GM21528 (cell line): ENCODE results near the gene LIN7B.
"Not testable (repeated sequence)": the region's sequence is repeated elsewhere in the genome, so short reads cannot be mapped to it uniquely, and the experiment has no call there.

Experiments used
- ATAC-seq: cut with Tn5 transposase; IDR thresholded peaks from one replicate; pipeline ENCODE4 v1.9.1; 2021; ENCODE audit warnings: mild to moderate bottlenecking, moderate library complexity; ENCODE audit not compliant: unreplicated experiment, low FRiP score

The LIN7B gene

GRCh38 chr19:49118565-49119410 lies 4.6 kb downstream of the LIN7B start, which contains the start of gene C19orf73:
Gene C19orf73, minus strand, starts transcription at chr19:49119143. Its CDS starts 121 bp downstream, at chr19:49119022.
- ATAC-seq: peak; percentile 64

DNA sequence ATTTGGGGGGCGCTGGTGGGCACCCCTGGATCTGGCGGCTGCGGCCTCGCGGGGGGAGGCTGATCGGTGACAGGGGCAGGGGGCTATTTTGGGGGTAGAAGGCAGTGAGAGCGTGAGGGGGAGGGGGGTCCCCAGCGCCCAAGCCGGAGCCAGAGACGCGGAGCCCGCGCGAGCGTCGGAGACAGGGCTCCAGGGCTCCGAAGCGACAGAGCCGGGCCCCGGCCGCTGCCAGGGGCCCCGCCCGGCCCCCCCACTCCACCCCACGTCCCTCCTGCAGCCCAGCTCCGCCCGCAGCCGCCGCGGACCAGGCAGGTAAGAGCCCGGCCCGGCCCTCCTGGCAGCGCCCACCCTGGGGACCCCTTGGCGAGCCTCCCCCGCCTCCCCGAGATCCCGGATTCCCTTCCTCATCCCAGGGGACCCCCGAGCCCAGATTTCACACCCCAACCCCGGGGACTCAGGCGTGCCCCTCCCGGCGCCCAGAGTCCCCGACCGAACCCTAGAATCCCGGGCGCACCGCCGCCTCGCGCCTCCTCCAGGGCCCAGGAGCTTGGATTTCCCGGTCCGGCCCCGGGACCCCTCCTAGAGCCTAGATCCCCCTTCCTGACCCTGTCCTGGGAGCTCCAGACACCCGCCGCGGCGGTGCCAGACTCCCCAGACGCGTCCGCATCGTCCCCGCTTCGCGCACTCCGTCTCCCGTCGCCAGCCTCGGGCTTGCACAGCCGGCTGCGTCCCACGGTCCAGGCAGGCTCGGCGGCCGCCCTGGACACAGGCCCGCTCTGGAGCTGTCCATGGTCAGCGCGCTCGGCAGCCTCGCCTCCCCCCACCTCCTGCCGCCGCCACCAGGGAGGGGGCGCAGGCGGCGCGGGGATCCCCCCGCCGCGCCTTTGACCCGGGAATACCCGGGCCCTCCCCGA lies 5.5 kb downstream of the LIN7B start, which contains the start of gene PPFIA3:
PPFIA3 (plus strand) TSS at position 134 of the 914 bp plus-strand sequence. CDS start 8,330 bp downstream, outside the sequence.
- no peak for ATAC-seq

DNA sequence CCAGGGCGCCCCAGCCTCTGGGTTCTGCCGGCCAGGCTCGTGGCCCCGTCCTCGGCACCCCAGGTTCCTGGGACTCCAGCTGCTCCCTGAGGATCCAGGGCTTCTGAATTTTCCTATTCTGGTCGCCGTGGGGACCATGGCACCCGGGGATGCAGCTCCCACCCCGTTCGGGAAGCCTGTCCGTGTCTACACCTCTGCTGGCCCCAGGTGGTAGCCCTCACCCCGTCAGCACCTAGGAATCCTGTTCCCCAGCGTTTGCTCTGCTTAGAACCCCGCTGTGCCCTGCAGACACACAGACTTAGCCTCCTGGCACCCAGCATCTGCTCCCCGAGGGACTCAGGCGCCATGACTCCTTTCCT lies 6.1 kb downstream of the LIN7B start:
- ATAC-seq: no peak

- no peak for ATAC-seq
Measured at GRCh38 chr19:49120868-49121267, 6.7 kb downstream of the LIN7B start.

- ATAC-seq: not testable (repeated sequence)
Measured at GRCh38 chr19:49121841-49122240, 7.7 kb downstream of the LIN7B start.

GRCh38 chr19:49123285-49123684 lies 9.1 kb downstream of the LIN7B start:
- not testable (repeated sequence) for ATAC-seq

GRCh38 chr19:49125025-49125731 lies 11.0 kb downstream of the LIN7B start:
- ATAC-seq: no peak

DNA sequence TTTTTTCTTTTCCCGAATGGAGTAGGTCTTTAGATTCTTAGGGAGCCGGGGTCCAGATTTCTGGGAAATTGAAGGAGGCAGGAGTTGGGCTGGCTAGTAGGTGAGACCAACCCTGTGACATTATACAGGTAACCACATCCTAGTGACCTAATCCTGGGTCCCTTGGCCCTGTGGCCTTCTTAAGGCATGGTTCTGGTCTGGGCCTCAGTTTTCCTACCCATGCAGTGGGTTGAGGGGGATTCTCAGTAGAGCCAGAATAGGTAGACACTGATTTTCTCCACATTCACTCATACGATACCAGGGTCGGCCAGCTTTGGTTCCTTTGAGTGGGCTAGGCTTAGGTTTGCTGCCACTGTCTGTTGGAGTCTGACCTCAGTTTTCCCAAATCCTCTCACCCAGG lies 12.4 kb downstream of the LIN7B start:
- ATAC-seq: no peak

DNA sequence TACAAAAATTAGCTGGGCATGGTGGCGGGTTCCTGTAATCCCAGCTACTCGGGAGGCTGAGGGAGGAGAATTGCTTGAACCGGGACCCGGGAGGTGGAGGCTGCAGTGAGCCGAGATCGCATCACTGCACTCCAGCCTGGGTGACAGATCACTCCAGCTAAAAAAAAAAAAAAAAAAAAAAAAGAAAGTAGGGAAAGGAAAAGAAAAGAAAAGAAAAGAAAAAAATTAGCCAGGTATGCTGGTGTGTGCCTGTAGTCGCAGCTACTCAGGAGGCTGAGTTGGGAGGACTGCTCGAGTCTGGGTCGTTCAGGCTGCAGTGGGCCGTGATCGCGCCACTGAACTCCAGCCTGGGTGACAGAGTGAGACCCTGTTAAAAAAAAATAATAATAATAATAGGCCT lies 13.1 kb downstream of the LIN7B start:
- ATAC-seq: not testable (repeated sequence)

DNA sequence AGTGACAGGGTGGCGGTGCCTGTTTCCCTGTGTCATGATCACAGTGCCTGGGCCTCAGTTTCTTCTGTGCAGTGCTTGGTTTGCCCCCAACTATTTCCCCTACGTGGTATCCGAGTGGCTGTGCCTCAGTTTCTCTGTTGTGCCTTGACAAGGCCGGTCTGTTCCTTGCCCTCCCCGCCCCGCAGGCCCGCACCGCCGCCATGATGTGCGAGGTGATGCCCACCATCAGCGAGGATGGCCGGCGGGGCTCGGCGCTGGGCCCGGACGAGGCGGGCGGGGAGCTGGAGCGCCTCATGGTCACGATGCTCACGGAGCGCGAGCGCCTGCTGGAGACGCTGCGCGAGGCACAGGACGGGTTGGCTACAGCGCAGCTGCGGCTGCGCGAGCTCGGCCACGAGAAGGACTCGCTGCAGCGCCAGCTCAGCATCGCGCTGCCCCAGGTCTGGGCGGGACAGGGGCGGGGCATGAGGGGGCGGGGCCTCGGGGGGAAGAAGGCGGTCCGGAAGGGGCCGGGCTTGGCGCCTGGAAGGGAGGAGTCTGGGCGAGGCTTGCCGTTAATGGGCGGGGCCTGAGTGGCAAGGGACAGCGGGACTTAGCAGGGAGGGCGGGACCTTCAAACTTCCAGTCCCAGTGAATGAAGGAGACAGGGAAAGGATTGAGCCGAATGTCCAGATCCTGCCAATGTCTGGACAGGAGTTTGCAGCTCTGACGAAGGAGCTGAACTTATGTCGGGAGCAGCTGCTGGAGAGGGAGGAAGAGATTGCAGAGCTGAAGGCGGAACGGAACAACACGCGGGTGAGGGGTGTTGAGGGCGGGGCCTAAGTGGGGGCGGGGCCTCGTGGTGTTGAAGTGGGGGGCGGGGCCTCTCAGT lies 13.7 kb downstream of the LIN7B start:
- ATAC-seq: peak; percentile 64

DNA sequence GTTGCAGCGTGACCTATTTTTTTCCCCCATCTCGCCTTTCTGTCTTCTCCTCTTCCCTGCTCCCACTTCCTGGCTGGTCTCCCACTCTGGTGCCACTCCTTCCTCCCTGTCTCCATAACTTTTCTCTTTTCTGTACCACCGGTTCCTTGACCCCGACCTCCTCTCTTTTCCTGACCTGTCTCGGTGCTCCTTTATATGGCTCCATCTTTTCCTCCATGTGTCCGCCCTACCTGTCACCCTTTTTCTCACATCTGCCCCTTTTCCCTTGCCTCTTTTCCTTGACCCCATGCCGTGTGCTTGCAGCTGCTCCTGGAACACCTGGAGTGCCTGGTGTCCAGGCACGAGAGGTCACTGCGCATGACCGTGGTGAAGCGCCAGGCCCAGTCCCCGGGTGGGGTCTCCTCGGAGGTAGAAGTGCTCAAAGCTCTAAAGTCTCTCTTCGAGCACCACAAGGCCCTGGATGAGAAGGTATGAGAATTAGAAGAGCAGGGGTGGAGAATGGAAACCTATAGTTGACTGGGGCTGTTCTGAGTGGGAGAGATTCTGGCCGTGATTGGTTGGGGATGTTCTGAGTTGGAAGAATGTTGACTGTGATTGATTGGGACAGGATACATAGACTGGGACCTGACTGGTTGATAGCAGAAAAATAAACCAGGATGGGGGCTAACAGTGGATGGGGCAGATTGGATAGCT lies 14.5 kb downstream of the LIN7B start:
- ATAC-seq: no peak

DNA sequence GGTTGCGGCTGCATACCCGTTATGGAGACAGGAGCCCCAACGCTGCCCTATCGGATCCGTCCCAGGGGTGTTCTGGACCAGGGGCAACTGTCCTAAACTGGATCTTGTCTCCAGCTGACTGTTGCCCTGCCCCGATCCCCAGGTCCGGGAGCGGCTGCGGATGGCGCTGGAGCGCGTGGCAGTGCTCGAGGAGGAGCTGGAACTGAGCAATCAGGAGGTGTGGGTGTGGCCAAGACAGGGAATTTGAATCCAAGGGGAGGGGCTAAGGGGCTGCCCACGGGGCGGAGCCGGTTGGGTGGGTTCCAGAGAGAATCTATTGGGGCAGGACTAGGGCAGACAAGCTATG lies 15.0 kb downstream of the LIN7B start:
- ATAC-seq: no peak

- no peak for ATAC-seq
Measured at GRCh38 chr19:49130325-49130724, 16.2 kb downstream of the LIN7B start.

- no peak for ATAC-seq
Measured at GRCh38 chr19:49132974-49133609, 18.9 kb downstream of the LIN7B start.

DNA sequence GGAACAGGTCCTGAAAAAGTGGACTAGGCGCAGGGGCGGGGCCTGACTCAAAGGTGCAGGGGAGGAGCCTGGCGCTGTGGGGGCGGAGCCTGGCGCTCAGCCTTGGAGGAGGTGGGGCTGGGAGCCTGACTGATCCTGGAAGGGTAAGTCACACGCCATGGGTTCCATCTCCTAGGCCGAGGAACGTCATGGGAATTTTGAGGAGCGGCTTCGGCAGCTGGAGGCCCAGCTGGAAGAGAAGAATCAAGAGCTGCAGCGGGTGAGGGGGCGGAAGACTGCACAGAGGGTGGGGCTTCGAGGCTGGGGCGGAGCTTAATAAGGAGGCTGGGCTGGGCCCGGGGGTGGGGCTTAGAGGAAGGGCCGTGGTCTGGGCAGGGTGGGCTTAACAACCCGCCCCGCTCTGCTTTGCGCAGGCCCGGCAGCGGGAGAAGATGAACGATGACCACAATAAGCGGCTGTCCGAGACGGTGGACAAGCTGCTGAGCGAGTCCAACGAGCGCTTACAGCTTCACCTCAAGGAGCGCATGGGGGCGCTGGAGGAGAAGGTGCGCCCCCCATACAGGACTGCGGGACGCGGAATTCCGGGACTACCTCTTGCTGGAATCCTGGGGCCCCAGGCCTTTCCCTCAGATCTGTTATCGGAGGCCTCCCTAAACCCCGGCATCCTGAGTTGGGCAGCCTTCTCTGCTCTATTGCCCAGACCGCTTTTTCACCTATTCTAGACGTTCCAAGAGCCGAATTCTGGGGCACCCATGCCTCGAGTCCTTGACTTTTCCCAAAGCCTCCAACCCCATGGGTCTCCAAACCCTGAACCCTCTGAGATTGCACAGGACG lies 19.7 kb downstream of the LIN7B start:
- no peak for ATAC-seq

DNA sequence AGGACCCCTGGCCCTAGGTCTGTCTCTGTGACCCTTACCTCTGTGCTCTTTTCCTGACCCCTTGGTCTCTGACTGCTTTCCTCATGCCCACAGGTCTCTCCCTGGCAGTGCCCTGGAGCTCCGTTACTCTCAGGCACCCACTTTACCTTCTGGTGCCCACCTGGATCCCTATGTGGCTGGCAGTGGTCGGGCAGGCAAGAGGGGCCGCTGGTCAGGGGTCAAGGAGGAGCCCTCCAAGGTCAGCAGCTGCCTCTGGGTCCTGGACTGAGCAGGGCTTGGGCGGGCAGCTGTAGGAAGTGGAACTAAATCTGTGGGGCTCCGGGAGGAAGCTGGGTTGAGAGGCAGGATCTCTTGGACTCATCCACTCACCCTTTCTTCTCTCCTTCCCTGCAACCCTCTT lies 21.5 kb downstream of the LIN7B start:
- no peak for ATAC-seq

GRCh38 chr19:49136771-49137171 lies 22.6 kb downstream of the LIN7B start:
- ATAC-seq: no peak

DNA sequence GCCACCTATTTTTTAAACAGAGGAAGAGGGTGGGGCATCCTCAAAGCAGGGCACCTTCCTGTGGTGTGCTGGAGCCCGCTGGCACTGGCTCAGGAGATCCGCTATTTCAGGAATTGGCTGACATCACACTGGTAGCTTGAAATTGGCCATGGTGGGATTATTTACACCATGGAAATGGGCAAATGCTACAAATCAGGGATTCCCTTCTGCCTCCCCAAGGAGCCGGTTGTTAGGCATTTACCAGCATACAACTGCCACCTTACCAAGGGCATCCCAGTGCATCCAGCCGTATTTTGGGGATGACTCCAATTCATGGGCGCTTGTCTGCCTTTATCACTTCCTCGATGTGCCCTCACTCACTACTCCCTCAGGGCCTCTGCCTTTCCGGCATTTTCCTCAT lies 26.8 kb downstream of the LIN7B start:
- ATAC-seq: no peak
